Epithelial cell of esophagus (primary cell): Measurements from ENCODE around the gene C13orf42.

Experiments used
- DNase-seq: peaks from one replicate; pipeline ENCODE4 v3.0.0; 2010; ENCODE audit warnings: low read depth
- H3K4me3 ChIP-seq: 2 replicates; pipeline ENCODE4 v1.5.1; 2011; ENCODE audit warnings: mild to moderate bottlenecking, low read length, control low read depth
- TF ChIP-seq, protein P1 (sequence below): IDR thresholded peaks from 2 replicates; pipeline ENCODE4 v1.5.1; 2011; ENCODE audit warnings: low read depth, mild to moderate bottlenecking, low read length, control low read depth, inconsistent platforms; ENCODE audit not compliant: insufficient read depth; ENCODE audit errors: missing control alignments

Gene C13orf42

DNA sequence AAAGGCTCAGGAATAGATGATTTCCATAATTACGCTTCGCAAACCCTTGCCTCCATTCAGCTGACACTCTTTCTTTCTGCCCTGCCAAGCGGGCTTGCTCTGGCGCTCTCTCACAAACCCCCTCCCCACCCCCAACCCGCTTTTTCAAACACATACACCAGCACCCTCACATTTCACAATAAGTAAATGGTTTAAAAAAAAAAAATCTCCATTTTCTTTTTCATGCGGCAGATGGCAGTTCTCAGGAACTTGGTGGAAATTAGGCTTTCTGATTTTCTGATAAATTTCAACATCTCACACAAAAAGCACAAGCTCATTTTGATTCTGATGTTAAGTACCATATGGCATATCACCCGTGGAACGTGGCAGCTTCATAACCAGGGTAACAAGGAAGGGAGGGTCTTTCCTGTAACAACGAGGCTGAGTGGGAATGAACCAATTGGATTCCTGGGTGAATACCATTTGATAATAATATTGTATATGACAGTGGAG lies 43.8 kb downstream of the C13orf42 start:
- H3K4me3 ChIP-seq = no peak overlapping the region
- TF ChIP-seq, protein P1, sequence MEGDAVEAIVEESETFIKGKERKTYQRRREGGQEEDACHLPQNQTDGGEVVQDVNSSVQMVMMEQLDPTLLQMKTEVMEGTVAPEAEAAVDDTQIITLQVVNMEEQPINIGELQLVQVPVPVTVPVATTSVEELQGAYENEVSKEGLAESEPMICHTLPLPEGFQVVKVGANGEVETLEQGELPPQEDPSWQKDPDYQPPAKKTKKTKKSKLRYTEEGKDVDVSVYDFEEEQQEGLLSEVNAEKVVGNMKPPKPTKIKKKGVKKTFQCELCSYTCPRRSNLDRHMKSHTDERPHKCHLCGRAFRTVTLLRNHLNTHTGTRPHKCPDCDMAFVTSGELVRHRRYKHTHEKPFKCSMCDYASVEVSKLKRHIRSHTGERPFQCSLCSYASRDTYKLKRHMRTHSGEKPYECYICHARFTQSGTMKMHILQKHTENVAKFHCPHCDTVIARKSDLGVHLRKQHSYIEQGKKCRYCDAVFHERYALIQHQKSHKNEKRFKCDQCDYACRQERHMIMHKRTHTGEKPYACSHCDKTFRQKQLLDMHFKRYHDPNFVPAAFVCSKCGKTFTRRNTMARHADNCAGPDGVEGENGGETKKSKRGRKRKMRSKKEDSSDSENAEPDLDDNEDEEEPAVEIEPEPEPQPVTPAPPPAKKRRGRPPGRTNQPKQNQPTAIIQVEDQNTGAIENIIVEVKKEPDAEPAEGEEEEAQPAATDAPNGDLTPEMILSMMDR = no peak
- DNase-seq = no peak

DNA sequence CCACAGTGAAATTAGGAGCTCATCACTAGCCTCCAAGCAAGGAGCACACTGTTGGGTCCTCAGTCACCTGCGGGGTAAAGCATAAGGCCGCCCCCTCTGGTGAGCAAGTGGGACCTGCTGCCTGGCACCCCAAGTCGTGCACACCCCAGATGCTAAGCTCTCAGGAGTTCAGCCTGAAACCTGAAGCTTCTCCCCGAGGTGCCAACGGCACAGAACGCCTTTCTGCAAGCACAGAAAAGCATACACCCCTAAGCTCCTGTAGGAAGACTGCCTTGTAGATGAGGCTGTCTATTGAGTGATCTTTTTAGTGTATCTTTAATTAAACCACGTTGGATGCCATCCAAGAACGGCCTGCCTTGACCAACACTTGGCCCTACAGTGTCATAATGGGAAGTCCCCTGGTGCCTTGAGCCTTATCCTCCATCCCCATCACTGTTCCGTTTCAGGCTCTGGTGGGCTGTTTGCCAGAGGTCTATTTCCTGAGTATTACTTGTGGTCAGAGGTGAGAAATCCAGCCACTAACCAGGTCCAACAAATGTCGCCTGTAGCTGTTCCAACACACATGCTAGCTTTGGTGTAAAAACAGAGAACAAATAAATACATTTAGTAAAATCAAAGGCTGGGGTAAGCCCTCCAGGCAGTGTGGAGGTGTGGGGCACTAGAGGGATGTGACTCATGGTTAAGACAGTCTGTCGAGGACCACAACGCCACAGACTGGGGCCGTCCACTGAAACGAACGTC lies 44.8 kb downstream of the C13orf42 start:
- peak; percentile 14 for DNase-seq
- TF ChIP-seq, protein P1 = no peak
- H3K4me3 ChIP-seq = no peak overlapping the region

DNA sequence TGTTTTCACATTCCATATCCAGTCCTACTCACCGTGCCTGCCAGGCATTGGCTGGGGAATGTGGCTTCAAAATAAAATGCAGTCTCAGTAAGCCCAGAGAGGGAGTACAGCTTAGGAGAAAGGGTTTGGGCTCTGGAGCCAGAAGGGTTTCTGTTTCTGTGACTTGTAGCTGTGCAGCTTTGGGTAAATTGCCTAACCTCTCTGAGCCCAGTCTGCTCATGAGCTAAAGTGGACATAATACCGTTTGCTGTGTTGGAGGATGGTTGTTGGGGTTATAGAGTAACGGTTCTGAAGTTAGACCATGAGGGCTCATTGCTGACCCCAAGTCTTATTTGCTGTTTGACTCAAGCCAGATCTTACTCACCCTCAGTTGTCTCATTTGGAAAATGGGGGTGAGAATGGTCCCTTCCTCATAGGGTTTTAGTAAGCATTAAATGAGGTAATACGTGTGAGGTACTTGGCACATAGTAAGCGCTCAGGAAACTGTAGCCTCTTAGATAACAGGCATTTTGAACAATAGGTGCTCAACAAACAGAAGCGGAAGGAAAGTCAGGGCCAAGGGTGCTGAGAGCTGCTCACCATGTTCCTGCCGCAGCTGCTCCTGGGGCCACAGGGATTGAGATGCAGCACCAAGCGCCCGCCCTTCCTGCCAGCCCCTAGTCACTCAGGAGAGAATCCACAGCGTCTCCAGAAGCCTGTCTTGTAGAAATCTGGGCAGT lies 45.5 kb downstream of the C13orf42 start:
- TF ChIP-seq, protein P1 = no peak
- no peak for DNase-seq
- no peak overlapping the region for H3K4me3 ChIP-seq

DNA sequence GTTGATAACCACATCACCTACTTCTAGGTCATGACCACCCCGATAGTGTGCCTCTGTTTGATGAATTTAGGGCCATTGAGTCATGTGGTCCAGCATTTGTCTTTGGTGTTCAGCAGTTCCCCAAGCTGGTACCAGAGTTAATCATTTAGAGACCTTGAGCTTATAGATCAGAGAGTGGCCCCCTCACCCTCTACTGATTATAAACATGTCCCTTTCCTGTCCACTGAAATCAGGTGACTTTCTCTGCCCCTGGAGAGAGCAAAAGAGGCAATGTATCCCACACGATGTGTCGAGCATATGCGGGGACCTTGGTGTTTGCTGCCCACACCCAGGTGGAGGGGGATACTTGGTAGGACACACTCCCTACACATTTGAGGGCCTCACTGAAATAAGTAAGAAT lies 46.3 kb downstream of the C13orf42 start:
- TF ChIP-seq, protein P1 = no peak
- no peak overlapping the region for H3K4me3 ChIP-seq
- DNase-seq = no peak

DNA sequence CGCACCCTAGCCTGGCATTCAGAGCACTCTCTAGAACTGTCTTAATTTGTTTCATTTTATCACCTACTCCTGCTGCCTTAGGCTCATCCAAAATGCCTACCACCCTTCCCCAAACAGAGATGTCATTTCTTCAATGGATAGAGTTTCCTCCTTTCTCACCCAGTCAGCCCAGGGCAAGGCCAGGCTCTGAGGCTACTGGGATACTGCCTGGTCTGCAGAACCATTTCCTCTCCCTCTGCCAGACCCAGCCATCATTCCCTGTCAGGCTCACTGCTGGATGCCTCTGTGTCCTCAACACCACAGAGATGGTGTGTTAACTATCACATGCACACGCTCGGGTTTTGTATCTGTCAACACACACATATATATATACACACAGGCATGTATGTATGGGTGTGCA lies 47.2 kb downstream of the C13orf42 start:
- no peak overlapping the region for H3K4me3 ChIP-seq
- DNase-seq = no peak
- TF ChIP-seq, protein P1 = no peak

DNA sequence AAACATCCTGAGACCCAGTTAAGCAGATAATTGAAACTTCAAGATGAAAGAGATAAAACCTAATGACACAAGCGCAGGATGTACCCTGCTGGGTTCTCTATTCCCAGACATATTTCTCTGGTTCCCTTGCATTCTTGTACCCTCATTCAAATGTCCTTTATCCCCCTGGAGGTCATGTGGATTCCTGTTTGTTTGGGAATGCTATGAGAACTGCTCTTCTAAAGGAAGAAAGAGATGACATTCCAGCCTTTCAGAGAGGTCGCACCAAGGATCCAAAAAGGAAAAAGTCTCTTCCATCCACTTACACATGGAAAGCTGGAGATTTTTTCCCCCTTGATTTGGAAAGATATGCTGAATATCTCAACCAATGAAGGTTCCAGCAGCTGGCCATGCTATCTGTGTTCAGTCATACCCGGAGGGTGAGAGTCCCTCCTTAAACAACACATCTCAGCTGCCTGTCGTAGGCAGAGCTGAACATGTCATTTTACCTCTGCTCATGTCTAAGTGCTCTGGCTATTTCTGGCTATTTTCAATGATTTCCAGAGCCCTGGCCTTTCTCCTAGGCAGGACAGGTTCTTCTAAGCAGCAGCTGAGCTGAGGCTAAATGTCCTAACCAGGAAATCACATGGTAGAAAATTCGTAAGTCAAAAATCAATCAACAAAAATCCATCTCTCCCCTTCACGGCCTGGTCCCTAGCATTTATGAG lies 52.5 kb downstream of the C13orf42 start:
- no peak for DNase-seq
- H3K4me3 ChIP-seq = no peak overlapping the region
- TF ChIP-seq, protein P1 = no peak
